ENCODE measurements around the gene LRIG2.

GRCh38 chr1:113086541-113086940 is 13.5 kb downstream of the LRIG2 start:
- TF ChIP-seq CTCF (IDR thresholded peaks at IDR 0.05; ENCODE audit: low read depth, low read length) (no peak), EZH2phosphoT487 (IDR thresholded peaks at IDR 0.05; ENCODE audit: low read depth) (no peak)
